Measurements from ENCODE around the gene LNX1.

The LNX1 gene

DNA sequence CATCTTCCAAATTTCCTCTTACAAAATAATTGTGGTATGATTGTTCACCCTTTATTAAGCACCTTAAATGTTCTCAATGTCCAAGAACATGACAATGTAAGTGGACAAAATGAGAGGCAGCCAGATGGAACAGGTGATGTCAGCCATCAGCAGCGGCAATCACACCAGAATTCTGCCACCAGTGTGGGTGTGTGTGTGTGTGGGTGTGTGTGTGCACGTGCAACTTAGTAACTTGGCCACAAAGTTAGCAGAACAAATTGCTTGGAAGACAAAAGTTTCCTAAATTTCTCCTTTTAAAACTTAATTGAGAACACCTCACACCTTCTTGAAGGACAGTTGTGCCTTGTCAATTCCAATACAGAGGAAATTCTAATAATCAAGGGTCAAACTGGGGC, 18.7 kb downstream of the LNX1 start:
- DNase-seq (ENCODE audit: low read depth in 2 of 2): no peak

DNA sequence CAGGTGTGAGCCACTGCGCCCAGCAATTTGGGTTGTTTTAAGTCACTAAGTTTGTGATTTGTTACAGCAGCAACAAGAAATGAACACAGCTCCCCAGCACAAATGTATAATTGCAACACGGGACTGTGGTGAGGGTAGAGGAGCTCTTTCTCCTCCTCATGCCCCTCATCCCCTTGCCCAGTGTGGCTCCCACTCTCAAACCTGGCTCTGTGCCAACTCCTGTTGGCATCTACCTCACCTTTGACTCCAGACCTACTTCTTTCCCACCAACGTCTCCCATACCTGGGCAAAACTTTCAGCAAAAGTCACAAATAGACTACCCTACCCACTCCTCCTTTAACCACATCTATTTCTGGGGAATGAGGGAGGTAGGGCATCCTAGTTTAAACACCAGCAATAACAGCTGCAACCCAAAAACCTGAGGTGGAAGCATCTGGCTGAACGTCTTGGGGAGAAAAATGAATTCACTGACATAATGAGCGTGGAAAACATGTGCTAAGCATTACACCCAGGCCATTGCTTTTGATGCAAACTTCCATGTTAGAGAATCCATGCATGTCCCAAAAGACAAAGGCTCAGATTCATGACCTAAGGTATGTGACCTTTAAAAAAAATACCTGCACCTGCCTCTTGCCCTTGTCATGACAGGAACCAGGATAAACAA, 19.2 kb downstream of the LNX1 start:
- DNase-seq (ENCODE audit: low read depth in 2 of 2): no peak

DNA sequence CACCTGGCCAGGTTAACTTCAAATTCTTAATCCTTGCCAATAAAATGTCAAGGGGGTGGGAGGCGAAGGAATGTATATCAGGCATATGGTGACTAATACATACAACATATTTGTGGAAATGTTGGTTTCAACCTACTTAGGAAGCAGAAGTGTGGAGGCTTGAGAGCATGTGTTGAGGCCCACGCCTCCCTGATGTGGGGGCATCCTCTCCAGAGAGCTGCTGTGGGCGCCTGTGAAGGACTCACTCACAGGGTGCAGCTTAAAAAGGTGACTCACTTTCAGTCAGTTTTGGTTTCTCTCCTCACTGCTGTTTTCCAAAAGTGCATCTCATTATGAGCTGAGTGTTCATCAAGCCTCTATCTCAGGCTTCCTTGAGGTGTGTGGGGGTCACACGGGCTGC, 27.5 kb downstream of the LNX1 start:
- DNase-seq (ENCODE audit: low read depth in 2 of 2): peak; percentile 1 to 9

DNA sequence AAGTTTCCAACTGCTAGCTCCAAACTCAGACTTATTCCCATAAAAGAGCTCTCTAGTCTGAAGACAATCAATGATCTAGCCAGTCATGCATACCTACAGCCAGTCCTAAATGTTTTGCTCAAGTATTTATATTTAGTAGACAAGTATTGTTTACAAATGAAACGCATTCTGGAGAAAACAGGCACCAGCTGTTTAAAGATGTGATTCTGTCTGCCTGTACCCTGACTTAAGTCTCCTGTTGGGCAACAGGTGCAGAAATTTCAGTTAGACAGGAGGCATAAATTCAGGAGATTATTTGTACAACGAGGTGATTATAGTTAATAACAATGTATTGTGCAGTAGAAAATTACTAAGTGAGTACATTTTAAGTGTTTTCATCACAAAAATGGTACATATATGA, 28.9 kb downstream of the LNX1 start:
- DNase-seq (ENCODE audit: low read depth in 2 of 2): no peak

DNA sequence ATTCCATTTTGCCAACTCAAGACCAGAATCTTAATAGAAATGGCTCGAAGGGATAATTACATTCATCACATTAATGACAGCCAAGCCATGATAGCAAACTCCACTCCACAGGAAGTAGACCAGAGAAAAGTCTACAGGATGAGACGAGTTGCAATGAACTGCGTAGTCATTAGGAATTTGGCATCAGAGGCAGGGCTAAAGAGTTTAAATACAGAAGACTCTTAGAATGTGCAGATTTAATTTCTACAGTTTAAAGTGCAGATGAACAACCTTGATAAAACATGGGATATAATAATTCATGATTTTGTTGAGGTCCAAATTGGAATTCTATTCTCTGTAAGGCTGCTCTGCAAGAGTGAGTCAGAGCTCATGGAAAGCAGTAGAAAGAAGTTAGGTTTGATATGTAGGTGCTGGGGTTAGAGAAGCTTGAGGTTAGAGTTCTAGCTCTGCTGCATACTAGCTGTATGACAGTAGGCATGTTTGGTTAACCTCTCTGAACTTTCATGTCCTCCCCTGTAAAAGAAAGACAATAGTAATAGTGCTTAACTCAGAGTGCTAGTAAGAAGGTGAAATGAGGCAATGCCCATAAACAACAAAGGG, 32.2 kb downstream of the LNX1 start:
- no peak for DNase-seq (ENCODE audit: low read depth in 2 of 2)

DNA sequence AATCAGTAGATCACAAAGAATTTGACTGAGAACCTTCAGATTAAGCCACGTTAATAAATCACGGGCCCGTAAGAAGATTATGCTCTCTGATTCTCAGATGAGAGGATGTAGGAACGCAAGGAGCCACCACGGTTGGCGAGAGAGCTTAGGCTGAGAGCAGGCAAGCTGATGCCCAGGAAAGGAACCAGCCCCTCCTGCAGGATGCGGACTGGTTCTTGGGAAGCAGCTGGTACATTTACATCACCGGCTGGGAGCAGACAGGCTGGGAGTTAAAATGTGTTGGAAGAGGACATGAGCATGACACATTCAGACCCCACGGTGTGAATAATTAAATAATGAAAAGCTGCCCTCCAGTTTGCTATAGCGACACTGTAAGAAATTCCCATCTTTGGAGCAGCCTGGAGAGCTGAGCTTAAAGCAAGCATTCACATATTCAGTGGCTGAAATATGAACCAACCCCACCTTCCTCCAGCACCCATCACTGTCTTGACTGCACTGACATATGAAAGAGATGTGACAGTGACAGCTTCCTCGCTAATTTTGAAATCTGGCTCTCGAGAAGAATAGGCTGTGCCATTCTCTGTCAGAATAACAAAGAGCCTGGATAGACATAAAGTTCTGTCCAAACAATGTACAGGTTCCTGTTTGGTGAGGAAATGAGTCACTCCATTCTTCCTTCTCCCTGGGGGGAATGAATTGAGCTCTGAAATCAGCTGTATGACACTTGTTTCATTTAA, 33.1 kb downstream of the LNX1 start:
- no peak for DNase-seq (ENCODE audit: low read depth in 2 of 2)

DNA sequence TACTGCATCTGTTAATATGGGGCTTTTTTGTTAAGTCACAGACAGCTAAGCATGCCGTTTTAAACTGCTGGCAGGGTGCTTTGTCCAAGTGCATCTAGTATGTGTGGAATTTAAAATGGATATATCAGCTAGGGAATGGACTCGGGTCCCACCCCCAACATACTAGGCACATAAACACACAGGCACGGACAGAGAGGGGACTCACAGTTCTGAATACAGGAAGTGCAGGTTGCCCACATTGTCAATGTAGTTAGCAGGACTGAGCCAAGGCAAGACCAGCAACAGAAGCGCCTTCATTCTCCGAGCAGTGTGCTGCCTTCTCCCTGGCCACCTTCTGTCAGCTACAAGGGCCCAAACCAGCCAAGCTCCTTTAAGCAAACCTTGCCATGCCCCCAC, 33.6 kb downstream of the LNX1 start:
- no peak for DNase-seq (ENCODE audit: low read depth in 2 of 2)

DNA sequence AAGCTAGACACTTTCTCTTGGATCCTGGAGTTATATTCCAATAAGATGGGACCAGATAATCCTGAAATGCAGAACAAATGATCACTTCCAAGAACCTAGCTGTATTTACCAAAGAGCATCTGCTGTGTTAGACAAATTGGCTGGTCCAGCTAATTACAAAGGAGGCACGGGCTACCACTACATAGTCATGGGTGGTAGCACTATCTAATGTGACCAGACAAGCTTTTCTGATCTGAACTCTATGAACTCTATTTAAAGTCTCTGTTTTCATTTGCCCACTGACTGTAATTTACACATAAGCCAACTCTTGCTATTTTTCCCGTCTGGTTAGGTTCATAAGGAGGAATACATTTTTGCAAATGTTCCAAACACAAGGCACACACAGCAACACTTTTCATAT, 34.6 kb downstream of the LNX1 start:
- no peak for DNase-seq (ENCODE audit: low read depth in 2 of 2)

DNA sequence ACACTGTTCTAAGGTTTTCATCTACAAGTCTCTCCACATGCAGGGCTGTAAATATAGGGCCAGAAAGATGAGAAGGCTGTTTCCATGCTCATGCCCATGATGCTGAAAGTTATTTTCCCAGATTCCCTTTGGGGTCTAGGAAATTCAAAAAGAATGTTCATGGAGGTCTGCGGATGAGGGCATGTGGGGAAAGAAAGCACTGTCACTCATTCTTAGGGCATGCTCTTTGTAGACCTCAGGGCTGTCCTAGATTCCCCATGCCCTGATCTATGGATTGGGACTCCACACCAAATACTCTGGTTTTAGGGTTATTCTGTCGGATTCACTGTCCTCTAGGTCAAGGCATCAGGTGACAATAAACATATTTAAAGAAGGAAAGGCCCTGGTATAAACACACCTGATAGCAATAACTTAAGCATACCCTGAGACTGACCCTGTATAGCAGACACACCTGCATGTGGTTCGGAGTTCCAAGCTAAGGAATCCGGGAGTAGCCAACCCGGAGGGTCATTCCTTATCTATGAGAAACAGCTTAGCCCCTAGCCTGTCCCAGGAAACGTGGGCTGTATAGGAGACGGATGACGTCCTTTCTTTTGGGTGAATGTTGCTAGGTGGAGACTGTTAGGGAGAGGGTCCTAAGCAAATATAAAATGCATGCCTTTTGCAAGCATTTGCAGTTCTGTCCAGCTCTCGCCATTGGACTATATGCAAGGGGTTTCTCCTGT, 37.6 kb downstream of the LNX1 start:
- DNase-seq (ENCODE audit: low read depth in 2 of 2): no peak

DNA sequence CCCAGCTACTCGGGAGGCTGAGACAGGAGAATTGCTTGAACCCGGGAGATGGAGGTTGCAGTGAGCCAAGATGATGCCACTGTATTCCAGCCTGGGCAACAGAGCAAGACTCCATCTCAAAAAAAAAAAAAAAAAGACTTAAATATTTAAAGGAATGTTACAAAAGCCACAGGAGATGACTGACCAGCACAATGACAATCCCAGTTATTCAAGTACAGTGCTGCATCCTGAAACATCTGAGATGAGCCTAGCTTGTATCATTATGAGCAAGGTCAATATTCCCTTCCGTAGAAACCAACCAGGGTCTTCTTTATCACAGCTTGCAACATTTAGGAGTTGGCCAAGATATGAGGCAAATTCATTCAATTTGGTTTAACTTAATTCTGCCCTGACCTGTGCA, 38.6 kb downstream of the LNX1 start:
- no peak for DNase-seq (ENCODE audit: low read depth in 2 of 2)

DNA sequence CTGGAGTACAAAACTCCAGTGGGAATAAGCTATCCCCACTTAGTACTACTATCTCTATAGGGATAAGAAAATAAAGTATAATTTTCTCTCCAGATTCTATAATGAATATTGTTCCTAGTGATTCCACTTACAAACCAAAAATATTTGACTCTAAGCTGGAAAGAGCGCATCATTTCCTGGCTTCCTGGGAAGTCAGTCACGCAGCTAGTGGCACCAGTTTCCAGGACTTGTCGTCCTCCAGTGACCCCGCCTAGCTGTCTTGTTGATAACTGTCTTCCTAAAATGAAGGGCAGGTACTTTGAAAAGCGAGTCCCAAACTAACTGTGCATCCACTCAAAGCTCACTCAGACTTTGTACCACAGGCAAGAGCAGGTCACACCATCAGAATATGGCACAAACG, 39.3 kb downstream of the LNX1 start:
- no peak for DNase-seq (ENCODE audit: low read depth in 2 of 2)

DNA sequence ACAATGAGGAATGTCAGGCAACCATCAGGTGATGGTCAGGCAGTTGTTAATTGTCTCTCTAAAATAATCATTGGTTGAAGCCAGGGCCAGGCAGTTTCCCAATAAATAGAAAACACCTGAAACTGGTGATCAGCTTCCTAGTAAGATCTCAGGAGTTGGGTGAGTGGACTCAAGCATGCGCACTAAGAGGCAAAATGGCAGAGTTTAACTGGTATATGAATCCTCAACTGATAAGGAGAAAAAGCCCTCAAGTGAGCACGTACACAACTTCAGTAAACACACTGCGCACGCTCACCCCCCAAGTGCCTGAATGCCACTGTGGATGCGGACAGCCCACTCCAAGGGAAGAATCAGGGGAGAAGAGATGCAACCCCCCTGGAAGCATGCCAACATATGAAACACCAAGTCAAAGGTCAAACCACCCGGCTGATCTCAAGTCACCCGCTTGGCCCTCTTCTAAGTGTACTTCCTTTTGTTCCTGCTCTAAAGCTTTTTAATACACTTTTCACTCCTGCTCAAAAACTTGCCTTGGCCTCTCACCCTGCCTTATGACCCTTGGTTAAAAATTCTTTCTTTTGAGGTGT, 39.9 kb downstream of the LNX1 start:
- DNase-seq (ENCODE audit: low read depth in 2 of 2): no peak

DNA sequence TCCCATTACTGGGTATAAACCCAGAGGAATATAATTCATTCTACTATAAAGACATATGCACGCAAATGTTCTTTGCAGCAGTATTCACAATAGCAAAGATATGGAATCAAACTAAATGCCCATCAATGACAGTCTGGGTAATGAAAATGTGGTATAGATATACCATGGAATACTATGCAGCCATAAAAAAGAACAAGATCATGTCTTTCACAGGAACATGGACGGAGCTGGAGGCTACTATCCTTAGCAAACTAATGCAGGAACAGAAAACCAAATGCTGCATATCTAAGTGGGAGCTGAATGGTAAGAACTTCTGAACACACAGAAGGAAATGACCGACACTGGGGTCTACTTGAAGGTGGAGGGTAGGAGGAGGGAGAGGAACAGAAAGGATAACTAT, 42.6 kb downstream of the LNX1 start:
- DNase-seq (ENCODE audit: low read depth in 2 of 2): no peak

DNA sequence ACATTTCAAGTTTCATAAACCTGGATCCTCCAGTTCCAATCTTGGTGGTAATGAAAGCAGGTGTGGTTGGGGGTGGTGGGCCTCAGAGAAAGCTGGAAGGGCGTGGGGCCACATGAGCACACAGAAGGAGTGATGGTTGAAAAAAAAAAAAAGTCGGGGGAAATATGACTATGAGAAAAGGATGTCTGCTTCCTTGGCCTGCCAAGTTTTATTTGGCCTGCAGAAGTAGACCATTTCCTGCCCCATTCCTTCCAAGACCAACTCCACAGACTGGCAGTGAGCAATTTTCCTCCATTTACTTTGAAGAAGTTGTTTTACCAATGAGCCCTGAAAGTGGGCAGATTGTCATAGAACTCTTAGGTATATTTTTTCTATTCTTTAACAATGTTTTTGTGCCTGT, 43.3 kb downstream of the LNX1 start:
- DNase-seq (ENCODE audit: low read depth in 2 of 2): no peak

DNA sequence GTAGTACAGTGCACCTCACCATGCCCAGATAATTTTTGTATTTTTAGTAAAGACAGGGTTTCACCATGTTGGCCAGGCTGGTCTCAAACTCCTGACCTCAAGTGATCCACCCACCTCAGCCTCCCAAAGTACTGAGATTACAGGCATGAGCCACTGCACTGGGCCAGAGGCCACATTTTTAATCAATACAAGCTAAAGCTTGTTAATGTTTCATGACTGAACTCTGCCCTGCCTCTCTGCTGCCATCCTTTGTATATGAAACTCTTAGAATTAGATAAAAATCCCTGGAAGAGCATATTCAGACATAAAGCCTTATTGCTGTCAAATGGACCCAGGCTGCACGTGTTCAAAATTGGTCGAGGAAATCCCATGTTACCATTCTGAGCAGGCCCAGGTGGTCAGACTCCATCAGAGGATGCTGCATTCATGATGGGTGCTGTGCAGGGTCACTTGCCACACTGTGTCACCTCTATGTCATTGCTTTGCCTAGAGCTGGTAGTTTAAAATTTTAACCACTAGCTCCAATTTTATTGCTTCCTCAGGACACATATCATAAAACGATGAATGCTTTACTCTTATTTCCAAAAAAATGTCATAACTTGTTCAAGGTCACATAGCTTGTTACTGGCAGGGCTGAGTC, 45.2 kb downstream of the LNX1 start:
- no peak for DNase-seq (ENCODE audit: low read depth in 2 of 2)

DNA sequence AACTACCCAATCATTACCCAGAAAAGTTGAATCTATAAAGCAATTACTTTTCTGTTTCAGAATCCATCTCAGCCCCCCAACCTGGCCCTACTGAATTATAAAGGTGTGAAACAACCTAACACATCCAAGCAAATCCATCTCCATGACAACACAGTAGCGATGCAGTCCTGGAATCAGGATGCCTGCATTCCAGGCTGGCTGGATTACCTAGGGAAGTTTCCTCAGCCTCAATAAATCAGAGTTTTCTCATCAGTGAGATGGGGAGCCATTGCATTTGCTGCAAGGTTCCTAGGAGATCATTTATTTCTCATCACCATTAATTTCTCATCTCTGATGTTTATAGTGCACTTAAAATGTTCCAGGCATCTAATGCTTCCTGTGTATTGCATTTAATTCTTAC, 46.0 kb downstream of the LNX1 start:
- DNase-seq (ENCODE audit: low read depth in 2 of 2): no peak

DNA sequence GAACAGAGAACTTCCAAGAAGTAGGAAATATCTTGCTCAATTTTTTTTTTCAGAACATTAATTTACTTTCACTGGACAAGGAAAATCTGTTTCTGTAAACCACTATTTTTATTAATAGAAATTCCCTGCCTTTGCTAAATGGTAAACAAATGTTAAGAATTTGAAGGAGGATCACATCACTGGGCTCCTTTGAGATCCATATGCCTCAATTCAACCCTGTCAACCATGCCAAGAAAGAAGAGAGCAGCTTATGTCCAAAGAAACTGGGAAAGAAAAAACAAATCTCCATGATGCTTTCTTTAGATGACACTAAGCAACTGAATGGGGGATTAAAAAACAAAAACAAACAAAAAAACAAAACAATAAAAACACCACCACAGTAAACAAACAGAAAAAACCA, 47.7 kb downstream of the LNX1 start:
- no peak for DNase-seq (ENCODE audit: low read depth in 2 of 2)

DNA sequence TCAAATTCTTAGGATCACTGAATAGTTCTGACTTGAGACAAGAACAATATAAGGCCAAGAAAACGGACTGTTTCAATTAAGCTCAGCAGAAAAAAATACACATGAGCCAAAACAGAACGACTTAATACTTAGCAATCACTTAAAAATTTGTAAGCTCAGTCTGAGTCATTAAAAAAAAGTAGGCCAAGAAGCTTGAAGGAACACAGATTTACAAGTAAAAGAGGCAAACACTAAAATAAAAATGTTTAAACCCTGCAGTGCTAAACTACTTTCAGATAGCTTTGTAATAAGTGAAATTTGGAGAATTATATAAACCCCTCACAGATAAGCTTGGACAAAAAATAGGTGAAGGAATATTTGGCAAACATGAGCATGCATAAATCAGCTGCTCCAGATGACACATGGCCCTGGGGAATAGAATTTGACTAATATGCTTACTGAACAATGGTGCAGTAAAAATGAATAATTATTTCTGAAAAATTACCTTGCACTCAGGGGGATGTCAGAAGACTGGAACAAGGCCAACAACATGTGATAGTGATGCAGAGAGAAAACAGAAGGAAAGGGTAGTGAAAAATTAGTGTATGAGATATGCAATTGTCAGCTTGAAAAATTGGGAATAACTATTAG, 49.6 kb downstream of the LNX1 start:
- no peak for DNase-seq (ENCODE audit: low read depth in 2 of 2)

DNA sequence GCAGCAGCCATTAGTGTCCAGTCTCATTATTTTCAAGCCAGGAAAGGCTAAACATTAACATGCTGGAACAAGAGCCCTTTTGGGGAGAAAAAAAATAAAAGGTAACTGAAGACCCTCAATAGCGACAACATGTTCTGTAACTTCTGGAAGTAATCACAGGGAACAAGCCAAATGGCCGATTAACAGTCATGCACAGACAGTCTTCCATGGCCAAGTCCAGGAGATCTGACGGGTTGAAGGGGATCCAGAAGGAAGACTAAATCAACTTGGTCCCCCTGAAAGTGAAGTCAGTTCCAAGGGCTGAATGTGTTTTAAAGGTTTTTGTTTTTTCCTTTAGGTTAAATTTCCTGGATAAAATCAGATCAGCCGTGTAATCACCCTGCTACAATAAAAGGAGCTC, 52.5 kb downstream of the LNX1 start:
- DNase-seq (ENCODE audit: low read depth in 2 of 2): no peak

DNA sequence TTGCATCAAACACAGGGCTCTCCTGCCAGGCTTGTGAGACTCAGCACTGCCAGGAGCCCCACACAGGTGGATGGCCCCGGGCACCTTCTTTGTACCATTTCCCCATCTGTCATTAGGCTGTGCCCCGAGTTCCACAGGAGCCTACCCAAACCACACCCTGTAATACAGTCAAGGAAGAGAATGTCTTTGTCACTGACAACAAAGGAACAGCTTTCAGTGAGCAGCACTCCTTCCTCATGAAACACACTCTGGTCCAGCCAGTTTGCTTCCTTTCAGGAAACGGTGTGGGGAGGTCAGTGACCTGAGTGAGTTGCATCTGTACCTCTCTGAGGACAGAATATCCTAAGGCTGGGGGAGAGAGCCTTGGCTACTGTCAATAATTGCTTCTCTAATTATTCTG, 53.7 kb downstream of the LNX1 start:
- no peak for DNase-seq (ENCODE audit: low read depth in 2 of 2)

DNA sequence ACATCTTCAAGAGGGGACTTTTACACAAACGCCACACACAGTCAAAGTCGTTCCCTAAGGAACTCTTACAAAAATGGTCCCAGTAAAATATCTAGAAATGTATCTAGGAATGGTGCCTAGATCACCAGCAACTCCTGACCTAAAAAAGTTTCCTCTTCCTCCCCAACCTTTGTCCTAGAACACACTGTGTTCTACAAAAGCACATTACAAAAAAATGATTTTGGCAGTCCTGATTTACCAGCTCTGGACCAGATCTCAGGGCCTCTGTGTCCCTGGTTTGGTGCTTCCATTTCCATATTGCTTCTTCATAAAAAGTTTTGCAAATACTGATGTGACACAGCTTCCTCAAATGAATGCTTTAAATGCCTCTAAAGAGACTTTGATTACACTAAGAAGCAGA, 55.0 kb downstream of the LNX1 start:
- no peak for DNase-seq (ENCODE audit: low read depth in 2 of 2)

All from stimulated activated CD4-positive, alpha-beta T cell treated with anti-CD3 and anti-CD28 coated beads, Interleukin-4, amount 100 ng/mL, for 48 hours (primary cell).